ENCODE data around the gene TACC3. TPM values are rescaled to one million over a fixed set of nuclear protein-coding genes. Genes with fewer than 3 reads are reported as not detected.

TACC3 gene
- polyA plus RNA-seq, 4 donors = 39.7 to 52.7 (median 41.8) TPM

DNA sequence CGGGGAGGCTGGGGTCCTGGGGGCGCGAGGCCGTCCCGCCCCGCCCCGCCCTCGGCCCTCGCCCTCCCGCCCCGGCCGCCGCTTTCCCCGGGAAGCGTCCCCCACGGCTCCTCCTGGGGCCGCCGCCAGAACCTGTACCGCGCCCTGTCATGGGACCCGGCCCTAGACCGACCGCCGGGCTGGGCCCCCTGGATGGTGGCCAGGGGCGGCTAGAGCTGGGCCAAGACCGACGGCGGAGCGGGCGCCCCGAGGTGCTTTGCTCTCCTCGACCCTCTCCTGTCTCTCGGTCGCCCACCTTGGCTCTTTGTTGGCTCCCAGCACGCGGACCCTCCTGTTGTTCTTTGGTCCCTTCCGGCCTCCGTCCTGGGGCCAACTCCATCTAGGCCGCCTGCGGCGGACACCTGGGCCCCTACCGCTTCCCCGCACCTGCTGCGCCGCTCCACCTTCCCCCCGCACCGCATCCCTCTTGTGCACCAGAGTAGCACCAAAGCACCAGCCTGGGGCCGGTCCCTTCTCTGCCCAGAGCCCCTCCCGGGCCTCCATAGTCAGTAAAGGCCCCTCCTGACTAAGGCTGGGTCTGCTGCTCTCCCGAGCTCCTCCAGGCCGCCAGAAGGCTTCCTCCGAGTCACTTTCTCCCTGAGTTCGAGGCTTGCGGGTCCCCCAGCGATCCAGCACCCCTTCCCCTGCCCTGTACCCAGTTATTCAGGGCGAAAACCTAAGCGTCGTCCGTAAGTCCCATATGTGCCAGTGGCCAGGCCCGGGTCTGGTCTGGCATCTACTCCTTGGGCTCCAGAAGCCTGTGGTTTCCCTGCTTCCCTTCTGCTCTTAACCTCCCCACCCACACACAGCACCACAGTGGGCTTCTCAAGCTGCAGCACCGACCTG lies 587 bp downstream of the TACC3 start:
- DNase-seq (ENCODE audit: low read depth in 4 of 4, low spot score in 3 of 4) = no peak

DNA sequence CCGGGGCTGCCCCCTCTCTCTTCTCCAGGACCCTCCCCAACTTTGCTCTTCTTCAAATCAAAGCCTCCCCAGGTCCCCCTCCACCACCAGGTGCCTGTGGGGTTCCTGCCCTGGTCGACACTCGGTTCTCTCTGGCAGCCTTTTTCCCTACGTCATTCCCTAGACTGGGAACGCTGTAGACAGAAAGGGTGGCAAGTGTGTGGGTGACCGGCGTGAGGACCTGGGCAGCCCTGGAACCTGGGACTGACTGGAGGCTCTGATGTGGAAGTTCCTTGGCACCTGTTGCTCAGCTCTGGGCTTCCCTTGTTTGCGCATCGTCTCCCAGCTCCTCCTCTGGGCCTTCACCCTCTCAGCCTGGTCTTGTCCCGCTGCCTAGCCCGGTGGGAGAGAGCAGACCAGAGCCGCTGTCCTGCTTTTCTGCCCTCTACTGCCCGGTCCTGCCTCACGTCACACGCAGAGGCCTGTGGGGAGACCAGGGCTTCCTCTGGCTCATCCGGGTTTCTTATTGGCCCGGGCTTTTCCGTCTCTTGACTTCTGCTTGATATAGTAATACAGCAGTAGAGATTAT lies 1.3 kb downstream of the TACC3 start:
- DNase-seq (ENCODE audit: low read depth in 4 of 4, low spot score in 3 of 4) = no peak

DNA sequence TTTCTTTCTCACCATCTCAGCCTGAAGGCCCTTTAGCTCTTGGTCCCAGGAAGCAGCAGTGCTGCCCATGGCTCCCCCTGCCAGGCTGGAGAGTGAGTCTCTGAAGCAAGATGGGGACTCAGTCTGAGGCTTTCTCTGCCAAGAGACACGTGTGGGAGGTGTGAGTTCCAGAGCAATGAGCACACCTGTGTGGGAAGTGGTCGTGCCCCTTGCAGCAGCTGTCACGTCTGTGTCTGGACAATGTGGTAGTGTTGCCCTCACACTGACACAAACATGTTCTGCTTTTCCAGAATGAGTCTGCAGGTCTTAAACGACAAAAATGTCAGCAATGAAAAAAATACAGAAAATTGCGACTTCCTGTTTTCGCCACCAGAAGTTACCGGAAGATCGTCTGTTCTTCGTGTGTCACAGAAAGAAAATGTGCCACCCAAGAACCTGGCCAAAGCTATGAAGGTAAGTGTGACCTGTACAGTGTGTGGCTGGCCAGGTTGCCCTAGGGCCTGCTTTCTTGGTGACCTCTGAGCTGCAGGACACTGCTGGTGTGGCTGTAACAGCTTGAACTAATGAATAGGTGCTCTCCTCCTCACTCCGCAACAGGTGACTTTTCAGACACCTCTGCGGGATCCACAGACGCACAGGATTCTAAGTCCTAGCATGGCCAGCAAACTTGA lies 1.9 kb downstream of the TACC3 start:
- no peak for DNase-seq (ENCODE audit: low read depth in 4 of 4, low spot score in 3 of 4)

DNA sequence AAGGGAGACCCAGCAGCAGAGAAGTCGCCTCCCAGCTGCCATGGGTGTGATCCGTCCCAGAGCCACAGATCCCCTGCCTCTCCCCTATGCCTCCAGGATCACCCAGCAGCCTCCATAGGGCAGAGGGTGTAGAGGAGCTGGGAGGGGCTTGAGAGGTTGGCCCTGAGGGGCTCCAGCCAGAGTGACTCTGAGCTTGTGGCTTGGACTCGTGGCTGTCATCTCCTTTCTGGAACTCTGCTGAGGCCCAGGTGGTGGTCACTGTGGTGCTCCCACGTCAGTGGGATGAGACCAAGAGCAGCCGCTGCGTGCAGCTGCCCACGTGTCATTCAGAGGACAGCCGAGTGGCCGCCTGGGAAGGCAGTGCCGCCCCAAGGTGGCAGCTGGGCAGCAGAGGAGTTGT lies 4.2 kb downstream of the TACC3 start:
- DNase-seq (ENCODE audit: low read depth in 4 of 4, low spot score in 3 of 4) = no peak

DNA sequence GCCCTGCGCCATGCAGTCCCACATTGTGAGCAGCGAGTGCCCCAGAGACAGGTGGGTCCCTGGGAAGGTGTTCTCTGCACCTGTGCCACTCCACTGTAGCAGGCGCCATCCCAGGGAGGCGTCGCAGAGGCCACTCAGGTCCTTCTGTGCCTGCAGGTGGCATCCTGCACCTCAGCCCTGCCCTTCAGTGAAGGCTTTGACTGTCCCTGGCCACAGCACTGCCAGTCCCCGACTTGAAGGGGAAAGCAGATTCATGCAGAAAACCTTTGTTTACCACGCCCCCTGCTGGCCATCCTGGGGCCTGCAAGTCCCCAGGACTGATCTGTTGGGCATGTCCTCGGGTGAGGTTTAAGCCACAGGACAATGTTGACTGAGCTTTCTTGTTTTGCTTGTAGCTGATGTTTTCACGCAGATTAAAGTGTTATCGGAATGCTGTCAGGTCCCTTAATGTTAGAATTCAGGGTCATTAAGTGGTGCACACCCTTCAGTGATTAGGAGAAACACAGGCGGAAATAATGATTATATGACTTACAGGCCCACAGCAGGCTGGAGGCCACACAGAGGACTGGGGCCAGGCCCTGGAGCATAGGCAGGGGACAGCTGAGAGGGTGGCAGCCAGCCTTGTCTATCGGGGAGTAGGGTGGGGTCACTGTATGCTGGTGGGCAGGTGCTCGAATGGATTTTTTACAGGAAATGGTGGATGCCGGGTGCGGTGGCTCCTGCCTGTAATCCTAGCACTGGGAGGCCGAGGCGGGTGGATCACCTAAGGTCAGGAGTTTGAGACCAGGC lies 5.0 kb downstream of the TACC3 start:
- peak in 3 of 4 donors; percentile 73 to 80 (median 75) for DNase-seq (ENCODE audit: low read depth in 4 of 4, low spot score in 3 of 4)

DNA sequence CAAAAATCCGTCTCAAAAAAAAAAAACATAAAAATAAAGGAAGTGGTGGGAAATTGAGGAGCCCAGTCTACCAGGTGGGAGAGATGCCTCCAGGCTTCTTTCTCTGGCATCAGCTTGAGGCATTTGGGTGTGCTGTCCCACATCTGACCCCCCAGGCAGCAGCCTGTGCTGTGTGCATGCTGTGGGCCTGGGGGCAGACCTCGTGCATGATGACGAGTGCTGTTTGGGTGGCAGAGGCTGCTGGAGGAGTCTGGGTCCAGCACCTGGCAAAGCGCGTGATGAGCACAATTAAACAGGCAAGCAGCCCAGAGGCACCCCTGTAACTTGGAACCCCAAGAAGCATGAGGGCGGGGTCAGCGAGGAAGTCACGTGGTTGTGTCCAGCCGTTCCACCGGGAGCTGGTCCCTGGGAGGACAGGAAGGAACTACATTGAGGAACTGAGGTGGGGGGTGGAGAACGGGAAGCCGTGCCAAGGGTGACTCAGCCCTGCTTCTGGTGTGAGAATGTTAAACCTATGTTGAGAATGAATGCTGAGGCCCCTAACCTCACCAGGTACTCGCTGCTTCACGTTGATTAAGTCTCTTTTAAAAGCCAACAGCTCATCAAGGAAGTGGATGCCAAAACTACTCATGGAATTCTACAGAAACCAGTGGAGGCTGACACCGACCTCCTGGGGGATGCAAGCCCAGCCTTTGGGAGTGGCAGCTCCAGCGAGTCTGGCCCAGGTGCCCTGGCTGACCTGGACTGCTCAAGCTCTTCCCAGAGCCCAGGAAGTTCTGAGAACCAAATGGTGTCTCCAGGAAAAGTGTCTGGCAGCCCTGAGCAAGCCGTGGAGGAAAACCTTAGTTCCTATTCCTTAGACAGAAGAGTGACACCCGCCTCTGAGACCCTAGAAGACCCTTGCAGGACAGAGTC lies 6.1 kb downstream of the TACC3 start:
- no peak for DNase-seq (ENCODE audit: low read depth in 4 of 4, low spot score in 3 of 4)

DNA sequence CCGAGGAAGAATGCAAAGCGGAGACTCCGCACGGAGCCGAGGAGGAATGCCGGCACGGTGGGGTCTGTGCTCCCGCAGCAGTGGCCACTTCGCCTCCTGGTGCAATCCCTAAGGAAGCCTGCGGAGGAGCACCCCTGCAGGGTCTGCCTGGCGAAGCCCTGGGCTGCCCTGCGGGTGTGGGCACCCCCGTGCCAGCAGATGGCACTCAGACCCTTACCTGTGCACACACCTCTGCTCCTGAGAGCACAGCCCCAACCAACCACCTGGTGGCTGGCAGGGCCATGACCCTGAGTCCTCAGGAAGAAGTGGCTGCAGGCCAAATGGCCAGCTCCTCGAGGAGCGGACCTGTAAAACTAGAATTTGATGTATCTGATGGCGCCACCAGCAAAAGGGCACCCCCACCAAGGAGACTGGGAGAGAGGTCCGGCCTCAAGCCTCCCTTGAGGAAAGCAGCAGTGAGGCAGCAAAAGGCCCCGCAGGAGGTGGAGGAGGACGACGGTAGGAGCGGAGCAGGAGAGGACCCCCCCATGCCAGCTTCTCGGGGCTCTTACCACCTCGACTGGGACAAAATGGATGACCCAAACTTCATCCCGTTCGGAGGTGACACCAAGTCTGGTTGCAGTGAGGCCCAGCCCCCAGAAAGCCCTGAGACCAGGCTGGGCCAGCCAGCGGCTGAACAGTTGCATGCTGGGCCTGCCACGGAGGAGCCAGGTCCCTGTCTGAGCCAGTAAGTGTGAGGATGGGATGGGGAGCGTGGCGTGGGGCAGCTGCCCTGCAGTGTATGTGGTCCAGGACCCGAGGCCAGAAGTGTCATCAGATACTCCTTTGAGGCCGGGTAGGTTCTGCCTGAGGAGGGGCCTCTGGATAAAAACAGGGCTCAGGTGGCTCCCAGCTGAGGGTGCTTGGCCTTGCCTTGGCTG lies 7.0 kb downstream of the TACC3 start:
- no peak for DNase-seq (ENCODE audit: low read depth in 4 of 4, low spot score in 3 of 4)

DNA sequence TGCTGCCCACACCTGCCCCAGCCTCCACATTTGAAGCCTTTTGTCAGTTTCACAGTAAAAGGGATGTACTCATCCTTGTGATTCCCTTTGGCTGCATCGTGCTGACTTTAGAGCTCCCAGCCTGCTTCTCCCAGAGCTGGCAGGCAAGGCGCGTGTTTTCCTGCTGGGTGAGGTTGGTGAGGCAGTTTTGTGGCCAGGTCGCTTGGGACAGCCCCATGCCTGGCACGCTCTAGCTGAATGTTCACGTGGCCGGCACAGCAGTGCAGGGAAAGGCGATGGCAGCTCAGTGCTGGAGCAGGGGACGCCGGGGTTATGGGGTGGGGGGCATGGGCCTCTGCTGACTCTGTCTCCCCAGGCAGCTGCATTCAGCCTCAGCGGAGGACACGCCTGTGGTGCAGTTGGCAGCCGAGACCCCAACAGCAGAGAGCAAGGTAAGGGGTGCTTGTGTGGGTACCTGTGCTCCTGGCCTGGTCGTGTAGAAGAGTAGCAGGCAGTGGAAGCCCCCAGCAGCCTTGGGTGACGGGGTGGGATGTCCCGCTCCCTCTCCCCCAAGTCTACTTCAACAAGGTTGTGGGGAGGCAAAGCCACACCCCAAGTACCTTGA lies 9.3 kb downstream of the TACC3 start:
- no peak for DNase-seq (ENCODE audit: low read depth in 4 of 4, low spot score in 3 of 4)

DNA sequence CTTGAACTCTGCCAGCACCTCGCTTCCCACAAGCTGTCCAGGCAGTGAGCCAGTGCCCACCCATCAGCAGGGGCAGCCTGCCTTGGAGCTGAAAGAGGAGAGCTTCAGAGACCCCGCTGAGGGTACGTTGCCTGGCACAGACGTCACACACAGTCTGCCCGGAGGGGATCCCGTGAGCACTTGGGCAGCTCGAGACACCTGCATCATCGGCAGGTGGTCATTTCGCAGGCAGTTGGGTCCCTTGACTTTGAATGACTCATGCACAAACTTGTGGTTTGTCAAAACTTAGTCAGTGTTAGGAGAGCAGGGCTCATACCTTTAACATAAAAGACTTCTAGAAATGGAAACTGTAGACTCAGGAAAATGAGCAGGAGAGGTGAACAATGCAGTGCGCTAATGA lies 9.9 kb downstream of the TACC3 start:
- DNase-seq (ENCODE audit: low read depth in 4 of 4, low spot score in 3 of 4) = no peak

DNA sequence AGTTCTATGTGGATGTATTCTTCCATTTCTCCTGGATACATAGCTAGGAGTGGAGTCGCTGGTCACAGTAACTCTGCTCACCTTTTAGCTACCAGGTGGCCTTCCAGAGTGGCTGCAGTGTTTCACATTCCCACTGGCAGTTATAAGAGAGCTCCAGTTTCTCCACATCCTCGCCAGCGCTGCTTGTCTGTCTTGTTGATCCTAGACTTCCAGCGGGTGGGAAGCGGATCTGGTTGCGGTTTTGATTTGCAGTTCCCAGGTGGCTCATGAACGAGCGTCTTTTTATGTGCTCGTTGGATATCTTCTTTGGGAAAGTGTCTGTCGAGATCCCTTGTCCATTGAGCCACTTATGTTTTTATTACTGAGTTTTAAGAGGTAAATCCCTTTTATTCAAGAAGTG lies 11.6 kb downstream of the TACC3 start:
- DNase-seq (ENCODE audit: low read depth in 4 of 4, low spot score in 3 of 4) = no peak

DNA sequence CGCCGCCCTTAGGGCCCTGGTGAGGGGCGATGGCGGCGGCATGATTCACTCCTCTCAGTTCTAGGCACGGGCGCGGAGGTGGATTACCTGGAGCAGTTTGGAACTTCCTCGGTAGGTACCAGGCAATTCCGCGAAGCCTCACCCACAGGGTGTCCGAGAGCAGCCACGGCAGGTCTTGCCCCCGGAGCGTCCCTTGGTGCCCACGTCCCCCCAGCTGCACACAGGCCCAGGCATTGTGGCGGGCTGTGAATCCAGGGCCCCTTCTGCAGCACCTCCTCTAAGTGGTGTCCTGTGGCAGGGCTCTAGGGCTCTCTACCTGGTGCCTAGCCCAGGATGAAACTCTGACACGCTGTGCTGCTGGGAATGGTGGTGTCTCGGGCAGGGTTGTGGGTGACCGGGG lies 13.9 kb downstream of the TACC3 start:
- no peak for DNase-seq (ENCODE audit: low read depth in 4 of 4, low spot score in 3 of 4)

DNA sequence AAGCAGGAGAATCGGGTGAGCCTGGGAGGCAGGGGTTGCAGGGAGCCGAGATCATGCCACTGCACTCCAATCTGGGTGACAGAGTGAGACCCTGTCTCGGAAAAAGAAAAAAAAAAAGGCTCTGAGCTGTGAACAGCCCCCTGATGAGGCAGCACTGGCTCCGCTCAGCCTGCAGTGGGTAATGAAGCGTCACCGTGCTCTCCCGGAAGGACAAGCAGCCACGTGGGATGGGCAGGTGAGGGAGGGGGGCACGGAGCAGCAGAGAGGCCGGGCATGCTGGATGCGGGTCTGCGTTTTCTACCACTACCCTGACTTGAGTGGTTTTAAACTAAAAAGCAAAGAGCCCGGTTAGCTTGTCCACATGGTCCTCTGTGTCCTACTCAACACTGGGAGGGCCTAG lies 15.5 kb downstream of the TACC3 start:
- DNase-seq (ENCODE audit: low read depth in 4 of 4, low spot score in 3 of 4) = no peak

DNA sequence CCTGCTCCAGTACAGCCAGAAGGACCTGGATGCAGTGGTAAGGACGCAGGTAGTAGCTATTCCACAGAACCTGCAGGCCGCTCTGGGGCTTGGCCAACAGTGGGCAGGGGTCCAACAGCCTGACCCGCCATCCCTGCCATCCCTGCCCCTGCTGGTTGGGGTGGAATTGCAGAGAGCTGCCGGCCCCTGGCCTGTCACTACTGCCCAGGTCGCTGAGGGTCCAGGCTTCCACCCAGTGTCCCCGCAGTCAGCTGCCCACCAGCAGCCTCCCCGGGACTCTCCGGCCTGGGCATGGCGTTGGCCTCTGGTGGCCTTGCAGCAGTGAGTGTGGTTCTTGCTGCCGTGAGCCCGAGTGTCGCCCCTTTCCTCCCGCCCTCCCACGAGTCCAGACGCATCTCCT lies 16.3 kb downstream of the TACC3 start:
- DNase-seq (ENCODE audit: low read depth in 4 of 4, low spot score in 3 of 4) = no peak

DNA sequence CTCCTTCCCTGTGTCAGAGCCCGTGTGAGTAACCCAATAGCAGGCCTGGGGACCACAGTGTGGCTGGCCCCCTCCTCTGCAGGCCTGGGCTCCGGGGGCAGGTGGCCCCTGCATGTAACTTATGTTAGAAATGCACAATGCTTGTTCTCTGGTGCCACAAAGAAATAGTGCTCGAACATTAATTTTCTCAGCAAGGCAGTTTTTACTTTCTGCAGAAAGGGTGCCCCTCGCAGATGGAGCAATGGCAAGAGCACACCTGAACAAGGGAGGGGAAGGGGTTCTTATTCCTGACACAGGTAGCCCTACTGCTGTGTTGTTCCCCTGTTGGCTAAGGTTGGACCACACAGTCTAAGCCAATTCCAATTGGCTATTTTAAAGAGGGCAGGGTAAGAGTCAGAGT lies 17.1 kb downstream of the TACC3 start:
- no peak for DNase-seq (ENCODE audit: low read depth in 4 of 4, low spot score in 3 of 4)

DNA sequence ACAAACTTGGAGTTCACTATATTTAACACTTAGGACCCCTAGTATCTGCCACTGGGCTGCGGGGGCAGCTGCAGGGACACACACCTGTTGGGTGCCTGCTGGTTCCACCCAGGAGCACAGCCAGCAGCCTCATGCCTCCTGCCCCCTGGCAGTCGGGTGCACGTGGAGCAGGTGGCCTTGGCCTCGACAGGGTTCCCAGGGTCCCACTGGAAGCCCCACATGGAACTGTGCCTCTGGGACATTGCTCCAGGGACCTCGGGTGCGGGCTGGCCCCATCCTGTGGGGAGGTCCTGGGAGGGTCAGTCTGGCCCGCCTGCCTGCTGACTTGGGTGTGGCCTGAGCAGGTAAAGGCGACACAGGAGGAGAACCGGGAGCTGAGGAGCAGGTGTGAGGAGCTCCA lies 18.0 kb downstream of the TACC3 start:
- no peak for DNase-seq (ENCODE audit: low read depth in 4 of 4, low spot score in 3 of 4)

DNA sequence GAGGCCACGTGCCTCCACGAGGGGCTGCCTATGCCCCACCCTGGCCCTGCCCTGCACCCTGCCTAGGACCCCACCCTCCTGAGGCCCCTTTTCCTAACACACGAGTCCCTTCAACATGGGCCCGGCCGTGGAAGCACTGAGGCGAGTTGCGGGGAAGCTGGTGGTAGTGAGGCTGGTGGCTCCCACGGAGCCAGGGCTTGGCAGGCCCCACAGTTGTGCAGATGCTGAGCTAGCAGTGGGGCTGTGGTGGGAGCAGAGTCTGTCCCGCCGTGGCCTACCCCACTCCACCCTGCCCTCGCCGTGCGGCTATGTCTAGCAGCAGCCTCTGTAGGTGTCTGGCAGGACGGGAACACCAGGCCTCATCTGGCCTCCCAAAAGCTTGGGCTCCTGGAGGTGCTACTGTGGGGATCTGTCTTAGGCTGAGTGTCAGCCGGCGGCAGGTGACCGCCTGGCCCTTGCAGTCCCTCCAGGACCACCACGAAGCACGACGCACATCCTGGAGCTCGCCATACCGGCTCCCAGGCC lies 18.8 kb downstream of the TACC3 start:
- no peak for DNase-seq (ENCODE audit: low read depth in 4 of 4, low spot score in 3 of 4)

DNA sequence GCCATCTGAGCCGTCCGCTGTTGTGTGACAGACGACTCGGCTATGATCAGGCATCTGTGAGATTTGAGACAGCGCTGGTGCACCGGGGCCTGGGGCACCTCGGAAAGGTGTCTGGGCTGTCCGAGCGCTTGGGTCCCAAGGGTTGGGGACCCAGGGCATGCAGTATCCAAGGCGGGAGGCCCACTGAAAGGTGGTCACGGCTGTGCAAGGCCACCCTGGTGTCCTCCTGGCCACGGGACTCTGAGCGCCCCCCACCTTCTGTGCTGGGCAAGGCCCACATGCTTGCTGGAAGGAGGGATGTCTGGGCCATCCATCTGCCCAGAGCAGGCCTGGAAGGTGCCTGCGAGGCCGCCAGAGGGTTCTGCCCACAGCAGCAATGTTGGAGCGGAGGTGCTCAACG lies 19.9 kb downstream of the TACC3 start:
- no peak for DNase-seq (ENCODE audit: low read depth in 4 of 4, low spot score in 3 of 4)

DNA sequence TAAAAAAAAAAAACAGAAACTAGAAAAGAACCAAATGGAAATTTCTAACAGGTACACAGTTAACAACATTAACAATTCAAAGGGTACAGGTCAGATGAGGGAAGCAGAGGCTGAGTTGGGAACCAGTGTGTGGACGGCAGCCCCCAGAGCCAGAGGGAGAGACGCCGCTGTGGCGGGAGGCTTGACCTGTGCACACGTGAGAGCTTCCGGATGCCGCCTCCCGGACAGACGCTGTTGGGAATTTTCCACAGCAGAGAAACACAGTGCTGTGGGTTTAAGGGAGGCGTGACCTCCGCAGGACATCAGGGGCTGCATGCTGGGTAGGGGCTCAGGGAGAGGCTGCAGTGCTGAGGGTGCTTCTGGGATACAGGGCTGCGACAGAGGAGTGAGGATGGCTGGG lies 22.2 kb downstream of the TACC3 start:
- no peak for DNase-seq (ENCODE audit: low read depth in 4 of 4, low spot score in 3 of 4)
